Measurements from ENCODE around the gene TM6SF1.
"Not testable (repeated sequence)": the region's sequence is repeated elsewhere in the genome, so short reads cannot be mapped to it uniquely, and the experiment has no call there.

Gene TM6SF1

GRCh38 chr15:83118968-83119367 lies 11.5 kb downstream of the TM6SF1 start:
- no peak for DNase-seq

- DNase-seq, result no peak
Measured at GRCh38 chr15:83119968-83120581, 12.6 kb downstream of the TM6SF1 start.

GRCh38 chr15:83123529-83123928 lies 16.1 kb downstream of the TM6SF1 start:
- no peak for DNase-seq

GRCh38 chr15:83127547-83128150 lies 20.2 kb downstream of the TM6SF1 start:
- no peak for DNase-seq

- DNase-seq, result no peak
Measured at GRCh38 chr15:83129791-83130190, 22.3 kb downstream of the TM6SF1 start.

- no peak for DNase-seq
Measured at GRCh38 chr15:83132861-83133523, 25.5 kb downstream of the TM6SF1 start.

GRCh38 chr15:83142151-83142550 lies 34.7 kb downstream of the TM6SF1 start:
- not testable (repeated sequence) for DNase-seq

- no peak for DNase-seq
Measured at GRCh38 chr15:83144771-83145170, 37.3 kb downstream of the TM6SF1 start.

- DNase-seq, result no peak
Measured at GRCh38 chr15:83153288-83153687, 45.8 kb downstream of the TM6SF1 start.

GRCh38 chr15:83155942-83156341 lies 48.5 kb downstream of the TM6SF1 start:
- no peak for DNase-seq

- no peak for DNase-seq
Measured at GRCh38 chr15:83158393-83158792, 50.9 kb downstream of the TM6SF1 start.

GRCh38 chr15:83160741-83161140 lies 53.3 kb downstream of the TM6SF1 start:
- no peak for DNase-seq

GRCh38 chr15:83163032-83163431 lies 55.6 kb downstream of the TM6SF1 start:
- no peak for DNase-seq

- DNase-seq, result no peak
Measured at GRCh38 chr15:83164111-83164770, 56.8 kb downstream of the TM6SF1 start.

- no peak for DNase-seq
Measured at GRCh38 chr15:83164771-83165404, 57.4 kb downstream of the TM6SF1 start.

- no peak for DNase-seq
Measured at GRCh38 chr15:83166218-83166617, 58.8 kb downstream of the TM6SF1 start.

GRCh38 chr15:83166830-83167229 lies 59.4 kb downstream of the TM6SF1 start:
- DNase-seq, result no peak

- not testable (repeated sequence) for DNase-seq
Measured at GRCh38 chr15:83169576-83169975, 62.1 kb downstream of the TM6SF1 start.

- no peak for DNase-seq
Measured at GRCh38 chr15:83170474-83171165, 63.2 kb downstream of the TM6SF1 start.

- no peak for DNase-seq
Measured at GRCh38 chr15:83174891-83175290, 67.4 kb downstream of the TM6SF1 start.

GRCh38 chr15:83178390-83178789 lies 70.9 kb downstream of the TM6SF1 start:
- DNase-seq, result no peak

- DNase-seq, result no peak
Measured at GRCh38 chr15:83178869-83179325, 71.5 kb downstream of the TM6SF1 start.

GRCh38 chr15:83185561-83185960 lies 78.1 kb downstream of the TM6SF1 start:
- DNase-seq, result no peak

All from T-helper 9 cell (primary cell).